Colon (tissue), 2 donors: ENCODE data around the gene RNASEH2A.

Experiments used
- FAIRE-seq: peaks from 2 replicates; lab custom pipeline; 2012; peaks lifted over from hg19 to GRCh38; lab: Jason Lieb, UNC
- donor health status: control.
- donor health status: control.

RNASEH2A gene

GRCh38 chr19:12783291-12783848 is 23.0 kb upstream of the RNASEH2A start:
- FAIRE-seq, result no peak

DNA sequence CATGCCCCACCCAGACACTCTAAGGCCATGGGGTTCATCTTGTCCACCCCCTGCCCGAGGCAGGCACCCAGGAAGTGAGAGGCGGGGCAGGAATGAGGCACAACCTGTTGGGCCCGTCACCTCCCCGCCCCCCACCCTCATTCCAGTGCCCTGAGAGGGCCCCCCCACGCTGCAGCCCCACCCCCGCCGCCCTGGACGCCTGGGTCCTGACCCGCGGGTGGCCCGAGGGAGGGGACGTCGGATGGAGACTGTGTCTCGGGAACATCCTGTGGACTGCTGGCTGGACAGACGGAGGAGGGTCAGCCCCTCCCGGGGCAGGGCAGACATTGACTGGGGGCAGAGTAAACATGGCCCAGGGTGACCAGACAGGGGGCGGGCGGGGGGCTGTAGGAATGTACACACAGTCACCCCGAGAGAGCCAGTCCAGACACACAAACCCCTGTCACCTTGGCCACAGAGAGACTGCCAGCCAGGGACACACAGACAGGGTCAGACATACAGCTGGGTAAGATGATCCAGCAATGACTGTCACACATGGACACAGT is 22.5 kb upstream of the RNASEH2A start:
- no peak for FAIRE-seq

GRCh38 chr19:12784394-12784870 is 22.0 kb upstream of the RNASEH2A start:
- FAIRE-seq, result no peak

- FAIRE-seq, result no peak
Measured at GRCh38 chr19:12784871-12785430, 21.4 kb upstream of the RNASEH2A start.

GRCh38 chr19:12785431-12786031 is 20.9 kb upstream of the RNASEH2A start:
- FAIRE-seq, result no peak

DNA sequence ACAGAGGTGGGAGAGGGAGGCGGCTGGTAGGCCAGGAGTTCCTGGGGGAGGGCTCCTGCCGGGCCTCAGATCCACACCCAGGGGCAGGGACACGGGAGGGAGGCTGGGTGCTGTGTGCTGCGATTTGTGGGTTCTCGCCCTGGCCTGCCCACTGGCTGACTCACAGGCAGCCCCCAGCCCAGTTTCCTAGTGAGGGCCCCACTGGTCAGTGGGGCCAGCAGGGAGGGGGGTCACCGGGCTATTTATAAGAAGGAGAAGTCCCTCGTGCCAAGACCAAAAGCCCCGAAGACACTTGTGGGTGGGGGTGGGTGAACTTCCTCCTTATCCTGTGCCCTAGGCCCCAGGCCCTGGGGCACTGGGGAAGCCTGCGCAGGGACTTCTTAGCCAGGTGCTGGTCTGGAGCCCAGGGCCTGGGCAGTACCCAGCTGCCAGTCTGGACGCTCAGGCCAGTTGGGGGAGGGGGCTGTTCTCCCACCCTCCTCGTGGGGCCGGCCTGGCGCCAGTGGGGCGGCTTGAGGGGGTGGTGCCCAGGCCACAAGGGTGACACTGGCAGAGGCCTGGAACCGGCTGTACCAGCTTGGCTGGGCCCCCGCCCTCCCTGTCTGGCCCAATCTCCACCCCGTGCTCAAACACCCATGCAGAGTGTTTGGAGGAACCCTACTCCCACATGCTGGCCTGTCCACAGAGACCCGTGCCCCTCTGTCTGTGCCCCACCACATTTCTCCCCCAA is 20.1 kb upstream of the RNASEH2A start:
- no peak for FAIRE-seq

DNA sequence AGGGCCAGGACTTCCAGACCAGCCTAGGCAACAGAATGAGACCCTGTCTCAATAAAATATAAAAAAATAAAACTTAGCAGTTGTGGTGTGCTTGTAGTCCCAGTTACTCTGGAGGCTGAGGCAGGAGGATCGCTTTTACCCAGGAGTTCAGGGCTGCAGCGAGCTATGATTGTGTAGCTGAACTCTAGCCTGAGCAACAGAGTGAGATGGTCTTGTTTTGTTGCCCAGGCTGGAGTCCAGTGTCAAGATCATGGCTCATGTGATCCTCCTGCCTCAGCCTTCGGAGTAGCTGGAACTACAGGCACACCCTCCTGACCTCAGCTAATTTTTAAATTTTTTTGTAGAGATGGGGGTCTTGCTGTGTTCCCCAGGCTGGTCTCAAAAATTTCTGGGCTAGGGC is 19.4 kb upstream of the RNASEH2A start:
- no peak for FAIRE-seq

- FAIRE-seq, result no peak
Measured at GRCh38 chr19:12787458-12787857, 18.9 kb upstream of the RNASEH2A start.

GRCh38 chr19:12788042-12788681 is 18.2 kb upstream of the RNASEH2A start:
- no peak for FAIRE-seq

DNA sequence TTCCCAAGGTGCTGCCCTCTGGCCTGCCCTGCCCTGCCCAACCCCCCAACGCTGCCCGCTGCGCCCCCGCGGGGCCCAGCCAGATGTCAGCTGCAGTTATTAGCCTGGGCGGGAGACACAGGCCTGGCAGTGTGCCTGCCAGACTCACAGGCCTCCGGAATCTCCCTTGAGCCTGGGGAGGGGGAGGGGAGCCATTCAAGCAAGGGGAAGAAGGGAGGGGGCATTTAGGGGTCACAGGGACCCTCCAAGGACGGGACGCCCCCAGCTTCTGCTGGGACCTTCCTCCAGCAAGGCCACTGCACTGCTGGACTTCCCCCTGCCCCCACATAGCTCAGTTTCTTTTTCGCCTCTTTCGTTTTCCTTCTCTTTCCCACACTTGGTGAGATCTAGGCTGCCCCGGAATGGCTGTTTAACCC is 17.7 kb upstream of the RNASEH2A start:
- no peak for FAIRE-seq

DNA sequence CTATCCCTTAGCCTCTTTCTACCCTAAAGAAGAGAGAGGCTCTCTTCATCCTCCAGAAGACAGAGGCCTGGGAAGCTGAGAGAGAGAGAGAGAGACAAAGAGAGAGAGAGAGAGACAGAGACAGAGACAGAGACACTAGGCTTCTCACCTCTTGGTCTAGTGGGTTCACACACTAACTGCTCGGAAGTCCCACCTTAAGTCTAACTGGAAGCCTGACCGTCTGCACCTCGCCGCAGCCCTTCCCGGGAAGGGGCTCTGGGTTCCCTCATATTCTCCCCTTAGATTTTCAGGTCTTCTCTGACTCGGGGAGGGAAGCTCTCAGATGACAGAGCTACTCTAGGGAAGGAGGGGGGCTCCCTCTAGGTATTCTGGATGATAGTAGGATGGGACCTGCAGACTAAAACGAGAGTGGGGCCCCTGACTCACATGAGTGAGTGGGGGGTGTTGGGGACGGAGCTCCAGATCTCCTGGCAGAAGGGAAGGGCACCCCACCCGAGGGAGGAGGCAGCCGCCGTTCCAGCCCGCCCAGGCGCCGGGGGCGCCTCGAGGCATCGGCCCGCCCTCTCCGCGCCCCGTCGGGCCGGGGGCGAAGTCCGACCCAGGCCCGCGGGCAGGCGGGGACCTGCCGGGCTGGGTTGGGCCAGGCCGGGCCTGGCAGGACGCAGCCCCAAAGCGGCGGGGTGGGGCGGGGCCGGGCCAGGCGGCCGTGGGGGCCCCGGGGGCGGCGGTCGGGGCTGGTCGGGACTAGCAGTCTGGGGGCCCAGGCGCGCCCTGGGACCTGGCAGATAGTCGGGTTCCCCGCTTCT is 17.1 kb upstream of the RNASEH2A start:
- no peak for FAIRE-seq

- FAIRE-seq, result no peak
Measured at GRCh38 chr19:12789904-12790619, 16.3 kb upstream of the RNASEH2A start.

DNA sequence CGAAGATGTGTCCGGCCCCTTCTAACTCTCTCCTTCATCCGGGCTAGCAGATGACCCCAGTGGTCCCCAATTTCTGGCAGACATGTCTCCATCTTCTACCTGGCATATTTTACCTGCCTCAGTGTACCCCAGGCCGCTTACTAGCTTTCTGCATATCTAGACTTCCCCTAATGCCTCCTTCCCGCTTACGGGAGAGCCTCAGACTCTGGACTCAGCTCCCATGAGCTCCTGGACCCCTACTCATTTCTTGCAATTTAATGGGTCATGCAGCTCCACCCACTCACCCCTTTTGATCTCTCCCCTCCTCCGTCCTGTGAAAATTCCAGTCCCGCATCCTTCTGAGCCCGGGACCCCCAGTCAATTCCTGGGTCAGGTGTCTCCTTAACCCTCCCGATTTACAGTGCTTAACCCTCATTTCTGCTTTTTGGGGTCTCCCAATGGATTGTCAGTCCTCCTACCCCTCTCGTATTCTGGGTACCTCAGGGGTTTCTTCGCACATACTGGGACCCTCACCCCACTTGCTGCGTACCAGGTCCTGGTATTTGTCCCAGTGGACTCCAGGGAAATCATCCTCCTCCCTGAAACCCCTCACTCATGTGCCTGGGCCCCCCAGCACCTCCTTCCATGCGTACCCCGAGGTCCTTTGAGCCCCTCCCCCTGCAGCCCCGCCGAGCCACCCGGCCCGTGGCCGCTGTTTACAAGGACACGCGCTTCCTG is 15.6 kb upstream of the RNASEH2A start:
- no peak for FAIRE-seq

DNA sequence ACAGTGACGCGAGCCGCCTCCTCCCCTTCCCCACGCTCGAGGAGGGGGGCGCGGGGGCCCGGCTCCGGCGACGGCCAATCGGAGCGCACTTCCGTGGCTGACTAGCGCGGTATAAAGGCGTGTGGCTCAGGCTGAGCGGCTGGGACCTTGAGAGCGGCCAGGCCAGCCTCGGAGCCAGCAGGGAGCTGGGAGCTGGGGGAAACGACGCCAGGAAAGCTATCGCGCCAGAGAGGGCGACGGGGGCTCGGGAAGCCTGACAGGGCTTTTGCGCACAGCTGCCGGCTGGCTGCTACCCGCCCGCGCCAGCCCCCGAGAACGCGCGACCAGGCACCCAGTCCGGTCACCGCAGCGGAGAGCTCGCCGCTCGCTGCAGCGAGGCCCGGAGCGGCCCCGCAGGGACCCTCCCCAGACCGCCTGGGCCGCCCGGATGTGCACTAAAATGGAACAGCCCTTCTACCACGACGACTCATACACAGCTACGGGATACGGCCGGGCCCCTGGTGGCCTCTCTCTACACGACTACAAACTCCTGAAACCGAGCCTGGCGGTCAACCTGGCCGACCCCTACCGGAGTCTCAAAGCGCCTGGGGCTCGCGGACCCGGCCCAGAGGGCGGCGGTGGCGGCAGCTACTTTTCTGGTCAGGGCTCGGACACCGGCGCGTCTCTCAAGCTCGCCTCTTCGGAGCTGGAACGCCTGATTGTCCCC is 14.9 kb upstream of the RNASEH2A start, which contains the start of gene JUNB:
TSS of gene JUNB (plus strand) at position 142 of the 706 bp plus-strand sequence. CDS start at position 428, 286 bp downstream.
- FAIRE-seq, result no peak

DNA sequence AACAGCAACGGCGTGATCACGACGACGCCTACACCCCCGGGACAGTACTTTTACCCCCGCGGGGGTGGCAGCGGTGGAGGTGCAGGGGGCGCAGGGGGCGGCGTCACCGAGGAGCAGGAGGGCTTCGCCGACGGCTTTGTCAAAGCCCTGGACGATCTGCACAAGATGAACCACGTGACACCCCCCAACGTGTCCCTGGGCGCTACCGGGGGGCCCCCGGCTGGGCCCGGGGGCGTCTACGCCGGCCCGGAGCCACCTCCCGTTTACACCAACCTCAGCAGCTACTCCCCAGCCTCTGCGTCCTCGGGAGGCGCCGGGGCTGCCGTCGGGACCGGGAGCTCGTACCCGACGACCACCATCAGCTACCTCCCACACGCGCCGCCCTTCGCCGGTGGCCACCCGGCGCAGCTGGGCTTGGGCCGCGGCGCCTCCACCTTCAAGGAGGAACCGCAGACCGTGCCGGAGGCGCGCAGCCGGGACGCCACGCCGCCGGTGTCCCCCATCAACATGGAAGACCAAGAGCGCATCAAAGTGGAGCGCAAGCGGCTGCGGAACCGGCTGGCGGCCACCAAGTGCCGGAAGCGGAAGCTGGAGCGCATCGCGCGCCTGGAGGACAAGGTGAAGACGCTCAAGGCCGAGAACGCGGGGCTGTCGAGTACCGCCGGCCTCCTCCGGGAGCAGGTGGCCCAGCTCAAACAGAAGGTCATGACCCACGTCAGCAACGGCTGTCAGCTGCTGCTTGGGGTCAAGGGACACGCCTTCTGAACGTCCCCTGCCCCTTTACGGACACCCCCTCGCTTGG is 14.1 kb upstream of the RNASEH2A start:
- no peak for FAIRE-seq

DNA sequence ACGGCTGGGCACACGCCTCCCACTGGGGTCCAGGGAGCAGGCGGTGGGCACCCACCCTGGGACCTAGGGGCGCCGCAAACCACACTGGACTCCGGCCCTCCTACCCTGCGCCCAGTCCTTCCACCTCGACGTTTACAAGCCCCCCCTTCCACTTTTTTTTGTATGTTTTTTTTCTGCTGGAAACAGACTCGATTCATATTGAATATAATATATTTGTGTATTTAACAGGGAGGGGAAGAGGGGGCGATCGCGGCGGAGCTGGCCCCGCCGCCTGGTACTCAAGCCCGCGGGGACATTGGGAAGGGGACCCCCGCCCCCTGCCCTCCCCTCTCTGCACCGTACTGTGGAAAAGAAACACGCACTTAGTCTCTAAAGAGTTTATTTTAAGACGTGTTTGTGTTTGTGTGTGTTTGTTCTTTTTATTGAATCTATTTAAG is 13.5 kb upstream of the RNASEH2A start:
- no peak for FAIRE-seq

DNA sequence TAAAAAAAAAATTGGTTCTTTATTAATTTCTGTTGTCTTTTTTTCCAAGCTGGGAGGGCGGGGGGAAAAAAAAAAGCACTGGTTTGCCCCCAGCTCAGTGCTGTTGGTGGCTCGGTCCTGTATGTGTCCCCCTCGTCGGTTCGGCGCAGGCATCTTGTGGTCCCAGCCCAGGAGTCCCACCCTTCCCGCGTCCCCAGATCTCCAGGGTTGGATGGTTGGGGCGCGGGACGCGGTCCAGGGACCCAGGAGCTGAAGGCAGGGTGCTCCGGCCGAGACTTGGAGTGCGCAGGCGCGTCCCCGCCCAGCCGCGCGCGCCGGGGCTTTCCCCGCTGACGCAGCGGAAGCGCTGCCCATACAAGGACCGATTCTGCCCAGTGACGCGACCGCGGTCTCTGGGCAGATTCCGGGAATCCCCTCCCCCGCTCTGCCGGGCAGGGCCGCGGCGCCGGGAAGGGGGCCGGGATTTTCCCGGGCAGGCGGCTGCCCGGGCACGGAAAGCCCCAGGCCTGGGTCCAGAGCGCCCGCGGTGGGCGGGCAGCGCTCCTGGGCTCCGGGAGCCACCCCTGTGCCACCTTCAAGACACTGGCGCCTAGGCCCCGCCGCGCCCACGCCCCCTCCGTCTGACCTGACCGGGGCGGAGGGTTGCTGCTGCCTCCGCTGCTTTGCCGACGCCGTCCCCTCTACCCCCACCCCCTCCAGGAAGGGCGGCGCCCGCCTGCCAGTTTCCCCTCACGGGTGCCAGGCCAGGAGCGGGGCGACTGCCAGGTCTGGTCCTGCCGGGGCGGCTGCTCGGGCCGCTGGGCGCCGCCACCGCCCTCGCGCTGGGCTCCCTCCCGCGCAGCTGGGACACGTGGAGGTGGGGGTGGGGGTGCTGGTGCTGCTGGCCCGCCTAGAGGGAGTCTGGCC is 12.8 kb upstream of the RNASEH2A start:
- FAIRE-seq, result no peak
